GM23248 (cell line): ENCODE measurements around the gene CYP27A1. TPM values are rescaled to one million over a fixed set of nuclear protein-coding genes. Genes with fewer than 3 reads are reported as not detected.

Experiments
- DNase-seq: peaks from one replicate; pipeline ENCODE4 v3.0.0-alpha.2; 2015
- H2AFZ ChIP-seq: fragments of 200-600 bp; sonication (generic); 2 replicates; pipeline ENCODE4 v1.6.1; 2016; ENCODE audit warnings: antibody characterized with exemption
- H3F3A ChIP-seq: fragments of 200-600 bp; sonication (generic); 2 replicates; pipeline ENCODE4 v1.6.1; 2016; ENCODE audit warnings: mild to moderate bottlenecking, antibody characterized with exemption, mixed run types; ENCODE audit not compliant: insufficient read depth
- H3K27ac ChIP-seq: fragments of 200-600 bp; sonication (generic); 2 replicates; pipeline ENCODE4 v1.5.1; 2016; ENCODE audit warnings: mild to moderate bottlenecking
- H3K27me3 ChIP-seq: fragments of 200-600 bp; sonication (generic); replicated peaks from 2 replicates; pipeline ENCODE4 v1.6.1; 2016; ENCODE audit warnings: mild to moderate bottlenecking; ENCODE audit not compliant: insufficient read depth
- H3K36me3 ChIP-seq: fragments of 200-600 bp; sonication (generic); 2 replicates; pipeline ENCODE4 v1.6.1; 2016; ENCODE audit warnings: low read depth, mild to moderate bottlenecking
- H3K4me1 ChIP-seq: fragments of 200-600 bp; sonication (generic); 2 replicates; pipeline ENCODE4 v1.6.1; 2016; ENCODE audit warnings: mild to moderate bottlenecking; ENCODE audit not compliant: insufficient read depth
- H3K4me2 ChIP-seq: fragments of 200-600 bp; sonication (generic); one replicate; pipeline ENCODE4 v1.6.1; 2016; ENCODE audit warnings: mild to moderate bottlenecking; ENCODE audit not compliant: unreplicated experiment
- H3K4me3 ChIP-seq: fragments of 200-600 bp; sonication (generic); 2 replicates; pipeline ENCODE4 v1.5.1; 2016; ENCODE audit warnings: mild to moderate bottlenecking
- H3K79me2 ChIP-seq: fragments of 200-600 bp; sonication (generic); 2 replicates; pipeline ENCODE4 v1.6.1; 2016; ENCODE audit warnings: mild to moderate bottlenecking; ENCODE audit not compliant: insufficient read depth
- H3K9ac ChIP-seq: fragments of 200-600 bp; sonication (generic); 2 replicates; pipeline ENCODE4 v1.6.1; 2016; ENCODE audit warnings: mild to moderate bottlenecking
- H3K9me2 ChIP-seq: fragments of 200-600 bp; sonication (generic); 2 replicates; pipeline ENCODE4 v1.6.1; 2016; ENCODE audit warnings: mixed run types, mild to moderate bottlenecking, moderate library complexity; ENCODE audit not compliant: insufficient read depth
- H3K9me3 ChIP-seq: fragments of 200-600 bp; sonication (generic); one replicate; pipeline ENCODE4 v1.6.1; 2017; ENCODE audit warnings: low read depth
- H4K20me1 ChIP-seq: fragments of 200-600 bp; sonication (generic); 2 replicates; pipeline ENCODE4 v1.6.0; 2016; ENCODE audit not compliant: insufficient read depth
- EZH2 ChIP-seq: fragments of 200-600 bp; sonication (generic); IDR thresholded peaks from 2 replicates; pipeline ENCODE4 v1.6.1; 2018; ENCODE audit warnings: antibody characterized with exemption, mild to moderate bottlenecking; ENCODE audit not compliant: insufficient read depth, poor library complexity, severe bottlenecking
- EZH2phosphoT487 ChIP-seq: fragments of 200-600 bp; sonication (generic); IDR thresholded peaks from 2 replicates; pipeline ENCODE4 v1.6.1; 2018; ENCODE audit warnings: antibody characterized with exemption, moderate library complexity, mild to moderate bottlenecking, low read depth; ENCODE audit not compliant: insufficient read depth
- WGBS, 2 experiments: methylation state at CpG; one replicate each; pipeline ENCODE4 v1.1.6; 2015 to 2017; ENCODE audit warnings: low lambda C conversion rate in 2 of 2, low coverage in 1 of 2; ENCODE audit errors: missing lambda C conversion rate in 2 of 2; 5-methylcytosine and 5-hydroxymethylcytosine counted together
- in situ Hi-C: fragments of 300-500 bp; cut with MboI; formaldehyde crosslinking; loops from 2 replicates; pipeline ENCODE4 v1.15.0; 2020
- polyA plus RNA-seq: library from polyadenylated mRNA; unstranded; fragments of >200 nt; fragmentation: Nextera tagmentation; extraction: Ambion mirVana; gene quantifications from 2 replicates; pipeline ENCODE4 v1.2.1, GENCODE V29; 2016
- total RNA-seq: library from RNA; depleted of rRNA; stranded (reverse); fragments of >200 nt; shearing (Covaris generic); gene quantifications from 2 replicates; pipeline ENCODE4 v1.2.3, GENCODE V29; 2014

The CYP27A1 gene
- total and polyA plus RNA-seq, 2 experiments from 2014 or later = 2.9 to 4.1 TPM

DNA sequence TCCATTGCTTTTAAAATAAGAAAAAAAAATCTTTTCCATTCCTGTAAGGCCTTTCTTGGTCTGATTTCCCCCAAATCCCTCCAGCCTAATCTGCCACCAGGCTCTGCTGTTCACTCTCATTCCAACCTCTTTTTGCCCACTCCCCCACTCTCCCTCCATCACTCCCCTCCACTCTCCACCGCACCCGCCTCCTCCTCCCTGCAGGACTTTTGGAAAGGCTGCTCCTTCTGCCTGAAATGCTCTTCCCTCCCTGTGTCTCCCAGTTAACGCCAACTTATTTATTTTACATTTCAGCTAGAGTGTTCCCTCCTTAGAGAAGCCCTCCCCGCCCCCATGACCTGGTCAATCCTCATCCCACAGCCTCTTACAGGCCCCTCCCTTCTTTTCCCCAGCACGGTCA, 72.9 kb downstream of the CYP27A1 start:
- DNase-seq = no peak
- Histone ChIP-seq H3K27ac (no peak overlapping the region), H4K20me1 (no peaks in the 10 kb centered on the region), H3K4me1 (no peaks in the 10 kb centered on the region), H3F3A (no peaks in the 10 kb centered on the region), H3K4me3 (no peak overlapping the region), H3K9me2 (no peaks in the 10 kb centered on the region), H3K36me3 (no peaks in the 10 kb centered on the region), H3K9ac (no peak overlapping the region), H3K9me3 (no peaks in the 10 kb centered on the region), H3K27me3 (peaks cover 21% of the 10 kb centered on the region), H3K4me2 (no peak overlapping the region), H2AFZ (no peak overlapping the region), H3K79me2 (no peaks in the 10 kb centered on the region)
- in situ Hi-C loops = no loop called here
- 75 to 78% methylated on average over 5 of the region's 5 CpGs for WGBS, 2 experiments
- TF ChIP-seq EZH2phosphoT487 = no peak
- no peak for TF ChIP-seq EZH2

DNA sequence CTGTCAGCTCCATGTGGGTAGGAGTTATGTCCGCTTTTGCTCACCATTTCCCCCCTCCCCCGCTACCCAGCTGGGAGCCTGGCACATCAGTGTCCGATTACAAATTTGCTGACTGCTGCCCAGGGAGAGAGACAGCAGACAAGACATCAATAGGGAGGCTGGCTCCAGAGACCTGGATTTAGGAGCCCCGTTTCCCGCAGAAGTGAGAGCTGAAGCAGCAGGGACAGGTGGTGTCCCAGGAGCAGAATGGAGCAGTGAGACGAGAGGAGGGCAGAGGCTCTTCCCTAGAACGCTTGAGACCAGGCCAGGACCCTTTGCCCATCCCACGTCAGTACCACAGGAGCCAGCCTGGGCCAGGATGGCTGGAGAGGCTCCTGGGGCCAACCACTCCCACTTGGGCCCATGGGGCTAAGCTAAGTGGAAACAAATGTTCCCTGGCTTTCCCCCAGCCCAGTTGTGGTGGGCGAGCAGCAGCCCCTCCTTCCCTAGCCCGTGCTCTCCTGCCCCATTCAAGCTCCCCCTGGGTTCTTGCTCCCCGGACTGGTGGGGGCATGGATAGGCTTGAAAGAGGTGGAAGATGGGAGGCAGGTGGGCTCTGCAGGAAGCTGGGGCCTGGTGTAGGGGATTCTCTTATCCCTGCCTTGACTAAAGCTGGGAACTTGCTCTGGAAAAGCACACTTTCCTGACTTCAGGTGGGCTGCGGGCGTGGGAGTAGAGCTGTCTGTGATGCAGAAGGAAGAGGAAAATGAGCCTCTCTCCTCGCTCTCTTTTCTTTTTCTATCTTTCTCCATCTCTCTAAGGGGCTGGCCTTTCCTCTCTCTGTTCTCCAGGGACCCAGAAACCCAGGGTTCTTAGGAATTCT, 73.6 kb downstream of the CYP27A1 start:
- 65 to 66% methylated on average over 14 of the region's 14 CpGs for WGBS, 2 experiments
- H3K27me3 ChIP-seq = peaks cover 27% of the 10 kb centered on the region

DNA sequence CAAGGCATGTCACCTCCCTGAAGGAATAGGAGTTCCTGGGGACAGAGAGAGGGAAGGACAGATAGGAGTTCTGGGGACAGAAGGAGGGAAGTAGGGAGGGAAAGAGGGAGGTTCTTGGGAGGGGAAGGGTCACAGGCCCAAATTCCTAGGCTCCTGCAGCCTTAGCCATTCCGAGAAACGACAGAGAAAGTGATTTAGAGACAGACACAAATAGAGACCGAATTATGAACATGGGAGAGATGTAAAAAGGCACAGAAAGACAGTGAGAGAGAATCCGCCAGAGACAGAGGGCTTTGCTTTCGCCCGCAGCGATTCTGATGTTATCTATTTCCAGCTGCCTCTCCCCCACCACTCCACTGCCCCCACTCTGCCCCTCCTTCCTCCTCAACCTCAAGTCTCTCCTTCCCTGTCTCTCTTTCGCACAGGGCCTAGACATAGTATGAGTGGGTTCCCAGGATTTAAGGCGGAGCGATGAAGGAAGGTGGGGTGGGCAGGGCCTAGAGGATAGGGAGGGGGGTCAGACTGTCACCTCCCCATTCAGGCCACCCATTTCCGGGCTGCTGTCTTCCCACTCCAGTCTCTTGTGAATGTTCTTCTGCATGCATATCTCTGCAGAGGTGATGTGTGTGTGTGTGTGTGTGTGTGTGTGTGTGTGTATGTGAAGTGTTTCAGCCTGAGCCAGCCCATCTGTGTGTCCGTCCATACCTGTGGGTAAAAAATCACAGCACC, 74.4 kb downstream of the CYP27A1 start:
- H3K4me2 ChIP-seq = no peak overlapping the region
- DNase-seq = no peak
- no peaks in the 10 kb centered on the region for H3K36me3 ChIP-seq
- H3K4me1 ChIP-seq = no peaks in the 10 kb centered on the region
- TF ChIP-seq EZH2 = no peak
- TF ChIP-seq EZH2phosphoT487 = no peak
- H3K9ac ChIP-seq = no peak overlapping the region
- no peaks in the 10 kb centered on the region for H4K20me1 ChIP-seq
- H3K4me3 ChIP-seq = no peak overlapping the region
- peaks cover 35% of the 10 kb centered on the region for H3K27me3 ChIP-seq
- no peak overlapping the region for H3K27ac ChIP-seq
- no peaks in the 10 kb centered on the region for H3K9me3 ChIP-seq
- no peaks in the 10 kb centered on the region for H3K79me2 ChIP-seq
- no peak overlapping the region for H2AFZ ChIP-seq
- H3F3A ChIP-seq = no peaks in the 10 kb centered on the region
- in situ Hi-C loops = no loop called here
- 58% methylated on average over 12 of the region's 12 CpGs for WGBS, 2 experiments
- no peaks in the 10 kb centered on the region for H3K9me2 ChIP-seq

More for the DNA sequence above, 73.6 kb downstream of the CYP27A1 start:
- H3K4me1 ChIP-seq = no peaks in the 10 kb centered on the region
- H3K36me3 ChIP-seq = no peaks in the 10 kb centered on the region
- H3K9me3 ChIP-seq = no peaks in the 10 kb centered on the region
- in situ Hi-C loops = no loop called here
- no peaks in the 10 kb centered on the region for H4K20me1 ChIP-seq
- H2AFZ ChIP-seq = no peak overlapping the region
- no peak overlapping the region for H3K9ac ChIP-seq
- no peaks in the 10 kb centered on the region for H3F3A ChIP-seq
- no peaks in the 10 kb centered on the region for H3K79me2 ChIP-seq
- no peak for TF ChIP-seq EZH2phosphoT487
- no peak for TF ChIP-seq EZH2
- H3K4me2 ChIP-seq = no peak overlapping the region
- H3K9me2 ChIP-seq = no peaks in the 10 kb centered on the region
- no peak overlapping the region for H3K4me3 ChIP-seq
- H3K27ac ChIP-seq = no peak overlapping the region
- DNase-seq = no peak

DNA sequence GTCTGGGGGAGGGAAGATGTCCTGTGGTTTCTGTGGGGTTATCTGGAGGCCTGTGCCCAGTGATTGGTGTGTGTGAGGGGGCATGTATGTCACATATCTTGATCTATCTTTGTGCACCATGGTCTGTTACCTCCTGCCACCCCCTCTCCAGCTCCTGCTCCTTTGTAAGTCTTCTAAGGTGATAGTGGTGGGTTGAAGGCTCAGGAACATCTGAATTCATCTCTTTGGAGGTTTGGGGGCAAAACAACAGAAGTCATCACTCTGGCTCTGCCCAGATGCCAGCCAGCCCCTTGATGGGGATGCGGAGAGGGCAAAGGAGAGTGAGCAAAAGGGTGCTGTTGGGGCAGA, 74.9 kb downstream of the CYP27A1 start:
- H3K27ac ChIP-seq = no peak overlapping the region
- H3K79me2 ChIP-seq = no peaks in the 10 kb centered on the region
- H3K4me3 ChIP-seq = no peak overlapping the region
- no peaks in the 10 kb centered on the region for H4K20me1 ChIP-seq
- no peak overlapping the region for H3K9ac ChIP-seq
- H3K9me2 ChIP-seq = no peaks in the 10 kb centered on the region
- in situ Hi-C loops = no loop called here
- DNase-seq = no peak
- WGBS, 2 experiments = 94 to 100% methylated on average over 1 of the region's 1 CpG
- no peak for TF ChIP-seq EZH2phosphoT487
- TF ChIP-seq EZH2 = no peak
- peaks cover 40% of the 10 kb centered on the region for H3K27me3 ChIP-seq
- no peak overlapping the region for H3K4me2 ChIP-seq
- H3K36me3 ChIP-seq = no peaks in the 10 kb centered on the region
- H3K4me1 ChIP-seq = no peaks in the 10 kb centered on the region
- H2AFZ ChIP-seq = no peak overlapping the region
- no peaks in the 10 kb centered on the region for H3F3A ChIP-seq
- H3K9me3 ChIP-seq = no peaks in the 10 kb centered on the region
